Brain microvascular endothelial cell (primary cell): Measurements from ENCODE around the gene IQCN.
A peak's percentile ranks its signal among the peaks of the same experiment; 100 is the strongest.

ENCODE experiments used
- DNase-seq: peaks from one replicate; pipeline ENCODE4 v3.0.0-alpha.2; 2020
- H3K27ac ChIP-seq: fragments of 250-450 bp; sonication (Bioruptor Pico); 2 replicates; pipeline ENCODE4 v1.5.1; 2020; ENCODE audit warnings: mild to moderate bottlenecking, moderate library complexity
- H3K27me3 ChIP-seq: fragments of 250-450 bp; sonication (Bioruptor Pico); replicated peaks from 2 replicates; pipeline ENCODE4 v1.5.1; 2020; ENCODE audit warnings: mild to moderate bottlenecking
- H3K36me3 ChIP-seq: fragments of 250-450 bp; sonication (Bioruptor Pico); replicated peaks from 2 replicates; pipeline ENCODE4 v1.5.1; 2020; ENCODE audit warnings: mild to moderate bottlenecking
- H3K4me3 ChIP-seq: 2 replicates; pipeline ENCODE4 v1.5.1; 2011; ENCODE audit warnings: low read depth, mild to moderate bottlenecking, control low read depth, low read length, moderate library complexity
- in situ Hi-C: cut with HindIII; loops from 2 replicates; pipeline ENCODE4 v1.10.0; 2017; ENCODE audit warnings: low sequenced_read_pairs, low pct_ligation_motif_present
- TF ChIP-seq, protein P1 (sequence below): IDR thresholded peaks from 2 replicates; pipeline ENCODE4 v1.5.1; 2011; ENCODE audit warnings: low read depth, mild to moderate bottlenecking, moderate library complexity, low read length, control low read depth, inconsistent platforms; ENCODE audit errors: missing control alignments

Gene IQCN, protein sequence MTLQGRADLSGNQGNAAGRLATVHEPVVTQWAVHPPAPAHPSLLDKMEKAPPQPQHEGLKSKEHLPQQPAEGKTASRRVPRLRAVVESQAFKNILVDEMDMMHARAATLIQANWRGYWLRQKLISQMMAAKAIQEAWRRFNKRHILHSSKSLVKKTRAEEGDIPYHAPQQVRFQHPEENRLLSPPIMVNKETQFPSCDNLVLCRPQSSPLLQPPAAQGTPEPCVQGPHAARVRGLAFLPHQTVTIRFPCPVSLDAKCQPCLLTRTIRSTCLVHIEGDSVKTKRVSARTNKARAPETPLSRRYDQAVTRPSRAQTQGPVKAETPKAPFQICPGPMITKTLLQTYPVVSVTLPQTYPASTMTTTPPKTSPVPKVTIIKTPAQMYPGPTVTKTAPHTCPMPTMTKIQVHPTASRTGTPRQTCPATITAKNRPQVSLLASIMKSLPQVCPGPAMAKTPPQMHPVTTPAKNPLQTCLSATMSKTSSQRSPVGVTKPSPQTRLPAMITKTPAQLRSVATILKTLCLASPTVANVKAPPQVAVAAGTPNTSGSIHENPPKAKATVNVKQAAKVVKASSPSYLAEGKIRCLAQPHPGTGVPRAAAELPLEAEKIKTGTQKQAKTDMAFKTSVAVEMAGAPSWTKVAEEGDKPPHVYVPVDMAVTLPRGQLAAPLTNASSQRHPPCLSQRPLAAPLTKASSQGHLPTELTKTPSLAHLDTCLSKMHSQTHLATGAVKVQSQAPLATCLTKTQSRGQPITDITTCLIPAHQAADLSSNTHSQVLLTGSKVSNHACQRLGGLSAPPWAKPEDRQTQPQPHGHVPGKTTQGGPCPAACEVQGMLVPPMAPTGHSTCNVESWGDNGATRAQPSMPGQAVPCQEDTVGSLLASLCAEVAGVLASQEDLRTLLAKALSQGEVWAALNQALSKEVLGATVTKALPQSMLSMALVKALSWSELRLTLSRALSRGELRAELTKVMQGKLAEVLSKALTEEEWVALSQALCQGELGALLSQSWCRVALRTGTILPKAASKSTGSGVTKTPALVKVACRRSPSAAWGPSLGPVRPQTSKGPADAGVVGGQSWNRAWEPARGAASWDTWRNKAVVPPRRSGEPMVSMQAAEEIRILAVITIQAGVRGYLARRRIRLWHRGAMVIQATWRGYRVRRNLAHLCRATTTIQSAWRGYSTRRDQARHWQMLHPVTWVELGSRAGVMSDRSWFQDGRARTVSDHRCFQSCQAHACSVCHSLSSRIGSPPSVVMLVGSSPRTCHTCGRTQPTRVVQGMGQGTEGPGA (N-terminal part only)

DNA sequence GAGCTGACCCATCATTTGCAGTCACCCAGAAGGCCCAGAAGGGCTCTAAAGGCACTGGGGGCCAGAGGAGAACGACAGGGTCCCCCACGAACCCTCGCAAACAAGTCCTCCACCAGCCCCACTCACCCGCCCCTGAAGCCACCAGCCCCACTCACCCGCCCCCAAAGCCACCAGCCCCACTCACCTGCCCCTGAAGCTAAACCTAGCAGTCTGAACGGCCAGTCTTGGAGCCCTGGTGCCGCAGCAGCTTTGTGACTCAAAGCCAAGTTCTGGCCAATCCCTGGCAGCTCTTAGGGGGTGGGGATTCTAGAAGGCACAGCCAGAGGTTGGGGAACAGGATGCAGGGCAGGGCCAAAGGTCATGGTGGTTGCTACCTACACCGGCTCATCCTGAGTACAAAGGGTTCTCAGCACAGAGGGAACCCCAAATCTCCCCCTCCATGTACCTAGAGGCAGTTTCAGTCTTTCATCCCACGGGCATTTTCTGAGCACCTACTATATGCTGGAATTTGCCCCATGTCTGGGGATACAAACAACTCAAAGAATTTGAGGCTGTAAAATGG lies at the start of gene IQCN:
IQCN (minus strand) TSS at position 234 of the 562 bp plus-strand sequence. CDS start 4,974 bp downstream, outside the sequence.
- DNase-seq: peak; percentile 29
- TF ChIP-seq, protein P1, sequence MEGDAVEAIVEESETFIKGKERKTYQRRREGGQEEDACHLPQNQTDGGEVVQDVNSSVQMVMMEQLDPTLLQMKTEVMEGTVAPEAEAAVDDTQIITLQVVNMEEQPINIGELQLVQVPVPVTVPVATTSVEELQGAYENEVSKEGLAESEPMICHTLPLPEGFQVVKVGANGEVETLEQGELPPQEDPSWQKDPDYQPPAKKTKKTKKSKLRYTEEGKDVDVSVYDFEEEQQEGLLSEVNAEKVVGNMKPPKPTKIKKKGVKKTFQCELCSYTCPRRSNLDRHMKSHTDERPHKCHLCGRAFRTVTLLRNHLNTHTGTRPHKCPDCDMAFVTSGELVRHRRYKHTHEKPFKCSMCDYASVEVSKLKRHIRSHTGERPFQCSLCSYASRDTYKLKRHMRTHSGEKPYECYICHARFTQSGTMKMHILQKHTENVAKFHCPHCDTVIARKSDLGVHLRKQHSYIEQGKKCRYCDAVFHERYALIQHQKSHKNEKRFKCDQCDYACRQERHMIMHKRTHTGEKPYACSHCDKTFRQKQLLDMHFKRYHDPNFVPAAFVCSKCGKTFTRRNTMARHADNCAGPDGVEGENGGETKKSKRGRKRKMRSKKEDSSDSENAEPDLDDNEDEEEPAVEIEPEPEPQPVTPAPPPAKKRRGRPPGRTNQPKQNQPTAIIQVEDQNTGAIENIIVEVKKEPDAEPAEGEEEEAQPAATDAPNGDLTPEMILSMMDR: no peak
- no peaks in the 10 kb centered on the region for H3K27me3 ChIP-seq
- peak within 1 kb of the TSS; percentile 50 for H3K27ac ChIP-seq
- peaks cover 12% of the 10 kb centered on the region for H3K36me3 ChIP-seq
- in situ Hi-C loops: no loop called here
- H3K4me3 ChIP-seq: no peak within 1 kb of the TSS

DNA sequence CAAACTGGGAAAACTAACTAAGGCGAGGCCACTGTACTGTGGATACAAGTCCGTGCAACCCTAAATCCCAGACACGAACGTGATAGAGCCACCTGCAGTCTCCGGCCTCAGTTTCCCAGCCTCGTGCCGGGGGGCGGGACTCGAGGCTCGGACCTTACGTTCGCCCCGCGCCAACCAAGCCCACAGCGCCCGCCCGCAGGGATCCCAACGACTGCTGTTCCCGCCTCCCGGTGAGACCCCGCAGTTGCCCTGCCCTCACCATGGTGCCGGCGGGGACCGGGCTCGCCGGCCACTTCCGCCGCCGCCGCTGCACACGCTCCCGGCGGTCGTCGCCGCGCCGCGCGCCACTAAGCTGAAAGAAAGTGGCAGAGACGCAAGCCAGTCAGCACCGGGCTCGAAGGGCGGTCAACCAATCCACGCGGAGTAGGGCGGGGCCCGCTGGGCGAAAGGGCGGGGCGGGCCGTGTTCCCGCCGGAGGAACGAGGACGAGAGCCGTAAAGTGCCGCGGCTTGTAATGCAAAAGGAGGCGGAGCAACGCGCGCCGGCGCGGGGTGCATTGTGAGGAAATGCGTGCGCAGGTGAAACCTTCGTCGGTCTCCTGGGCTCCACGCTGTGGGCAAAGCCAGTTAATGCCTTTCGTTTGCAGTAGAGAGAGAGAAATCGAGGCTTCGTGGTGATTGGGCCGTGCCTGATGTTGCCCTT lies 48.7 kb upstream of the IQCN start, which contains the start of gene LSM4:
LSM4 (minus strand) TSS at position 318 of the 702 bp plus-strand sequence; CDS start at position 262, 56 bp downstream.
- H3K27me3 ChIP-seq: no peaks in the 10 kb centered on the region
- TF ChIP-seq, protein P1: peak; percentile 56
- H3K36me3 ChIP-seq: no peaks in the 10 kb centered on the region
- peak within 1 kb of the TSS; percentile 85 for H3K4me3 ChIP-seq
- H3K27ac ChIP-seq: peak within 1 kb of the TSS; percentile 76
- DNase-seq: peak; percentile 96
- in situ Hi-C loops: no loop called here

DNA sequence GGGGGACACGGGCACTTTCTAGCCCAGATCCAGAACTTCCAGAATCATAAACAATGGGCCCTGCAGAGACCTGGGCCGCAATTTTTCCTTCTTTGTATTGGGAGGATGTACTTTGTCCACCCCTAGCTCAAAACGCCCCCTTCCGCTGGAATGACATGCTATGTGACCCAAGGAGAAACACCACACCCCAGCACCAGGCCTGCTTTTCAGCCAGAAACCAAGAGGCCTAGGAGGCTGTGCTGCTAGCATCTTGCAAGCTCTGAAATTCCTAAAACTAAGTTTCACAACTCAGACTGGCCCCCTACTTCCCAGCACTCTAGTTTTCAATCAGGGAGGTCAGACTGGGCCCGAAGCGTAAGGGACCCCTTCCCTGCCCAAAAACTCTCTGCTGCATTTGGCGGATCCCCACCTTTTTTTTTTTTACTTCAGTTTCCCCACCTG lies 48.1 kb upstream of the IQCN start:
- Histone ChIP-seq H3K27me3 (no peaks in the 10 kb centered on the region), H3K36me3 (no peaks in the 10 kb centered on the region), H3K4me3 (peak overlapping the region; percentile 85), H3K27ac (peak overlapping the region; percentile 76)
- in situ Hi-C loops: no loop called here
- TF ChIP-seq, protein P1: peak; percentile 51
- DNase-seq: peak; percentile 64

DNA sequence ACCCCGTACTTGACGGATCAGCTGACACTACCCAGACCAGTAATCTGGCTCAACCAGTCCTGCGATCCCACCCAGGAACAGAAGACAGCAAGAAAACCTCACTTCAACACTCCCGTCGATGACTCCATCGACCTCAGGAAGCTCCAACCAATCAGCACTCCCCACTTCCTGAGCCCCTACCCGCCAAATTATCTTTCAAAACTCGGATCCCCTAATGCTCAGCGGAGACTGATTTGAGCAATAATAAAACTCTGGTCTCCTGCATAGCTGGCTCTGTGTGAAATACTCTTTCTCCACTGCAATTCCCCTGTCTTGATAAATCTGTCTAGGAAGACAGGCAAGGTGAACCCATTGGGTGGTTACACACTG lies 47.5 kb upstream of the IQCN start:
- H3K27ac ChIP-seq: peak overlapping the region; percentile 76
- TF ChIP-seq, protein P1: no peak
- DNase-seq: no peak
- H3K27me3 ChIP-seq: no peaks in the 10 kb centered on the region
- peak overlapping the region; percentile 85 for H3K4me3 ChIP-seq
- in situ Hi-C loops: no loop called here
- no peaks in the 10 kb centered on the region for H3K36me3 ChIP-seq
